NCI-H510A treated with DMSO at 0.1 percent for 48 hours (cell line): ENCODE measurements around the gene LRRC53.
A peak's percentile ranks its signal among the peaks of the same experiment; 100 is the strongest.

ENCODE experiments used
- DNase-seq: peaks from one replicate; lab custom pipeline; 2025; lab: John Stamatoyannopoulos, UW

The LRRC53 gene

GRCh38 chr1:74512170-74512915 is at the start of gene LRRC53:
Gene LRRC53 (minus strand): TSS chr1:74512611. CDS start chr1:74483349, 29,262 bp downstream.
- DNase-seq, result no peak

GRCh38 chr1:74549932-74550331 is 37.5 kb upstream of the LRRC53 start:
- DNase-seq, result no peak

GRCh38 chr1:74548961-74549750 is 36.7 kb upstream of the LRRC53 start:
- no peak for DNase-seq

- DNase-seq, result no peak
Measured at GRCh38 chr1:74545821-74546220, 33.4 kb upstream of the LRRC53 start.

GRCh38 chr1:74534241-74534640 is 21.8 kb upstream of the LRRC53 start:
- no peak for DNase-seq

- DNase-seq, result no peak
Measured at GRCh38 chr1:74531796-74532195, 19.4 kb upstream of the LRRC53 start.

- no peak for DNase-seq
Measured at GRCh38 chr1:74530892-74531291, 18.5 kb upstream of the LRRC53 start.

- DNase-seq, result no peak
Measured at GRCh38 chr1:74528123-74528522, 15.7 kb upstream of the LRRC53 start.

GRCh38 chr1:74526708-74527107 is 14.3 kb upstream of the LRRC53 start:
- DNase-seq, result peak; percentile 73

GRCh38 chr1:74523873-74524480 is 11.6 kb upstream of the LRRC53 start:
- DNase-seq, result no peak

- peak; percentile 74 for DNase-seq
Measured at GRCh38 chr1:74522148-74522547, 9.7 kb upstream of the LRRC53 start.

GRCh38 chr1:74517599-74518051 is 5.2 kb upstream of the LRRC53 start:
- DNase-seq, result no peak

- no peak for DNase-seq
Measured at GRCh38 chr1:74513411-74514300, 1.2 kb upstream of the LRRC53 start.

GRCh38 chr1:74508449-74508848 is 4.0 kb downstream of the LRRC53 start:
- no peak for DNase-seq

GRCh38 chr1:74505928-74506710 is 6.3 kb downstream of the LRRC53 start:
- no peak for DNase-seq

GRCh38 chr1:74504933-74505512 is 7.4 kb downstream of the LRRC53 start:
- peak; percentile 94 for DNase-seq

- peak; percentile 90 for DNase-seq
Measured at GRCh38 chr1:74504125-74504932, 8.1 kb downstream of the LRRC53 start.

- DNase-seq, result no peak
Measured at GRCh38 chr1:74502858-74503257, 9.6 kb downstream of the LRRC53 start.

- no peak for DNase-seq
Measured at GRCh38 chr1:74502432-74502831, 10.0 kb downstream of the LRRC53 start.

GRCh38 chr1:74498901-74499300 is 13.5 kb downstream of the LRRC53 start:
- DNase-seq, result no peak
